ENCODE data around the gene C6orf118.

C6orf118 gene

DNA sequence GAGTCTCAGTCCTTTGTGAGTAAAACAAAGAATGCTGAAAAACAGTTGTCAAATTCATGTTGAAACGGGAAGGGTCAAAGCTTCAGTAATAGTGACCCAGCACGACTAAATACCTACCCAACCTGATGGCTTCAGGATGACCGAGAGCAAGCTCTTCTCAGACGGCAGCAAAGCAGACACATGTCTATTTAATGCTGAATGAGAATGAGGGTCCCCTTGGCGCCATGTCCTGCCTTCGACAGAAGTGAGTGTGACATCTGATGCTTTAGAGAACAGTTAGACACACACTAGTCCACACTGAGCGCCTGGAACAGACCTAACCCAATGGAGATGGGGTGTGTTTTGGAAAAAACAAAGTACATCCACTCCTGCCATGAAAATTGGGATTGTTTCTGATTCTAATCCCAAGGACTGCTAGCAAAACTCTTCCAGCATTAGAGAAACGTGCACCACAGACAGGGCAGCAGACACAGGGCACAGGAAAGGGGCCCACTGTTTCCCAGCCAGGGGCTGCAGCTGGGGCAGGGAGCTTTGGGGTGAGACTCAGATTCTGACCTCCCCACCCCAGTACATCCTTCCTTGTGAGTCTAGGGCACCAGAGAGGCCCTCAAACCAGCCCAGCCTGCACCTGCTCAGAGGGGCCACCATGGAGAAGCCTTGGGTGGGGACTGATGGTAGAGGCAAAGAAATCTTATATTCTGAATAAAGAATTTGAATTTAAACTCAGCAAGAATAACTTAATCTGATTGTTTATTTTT lies 76.5 kb downstream of the C6orf118 start:
- Mint-ChIP-seq H3K4me1 (no peaks in the 10 kb centered on the region), H3K36me3 (ENCODE audit: insufficient read depth) (no peaks in the 10 kb centered on the region), H3K4me3 (no peak overlapping the region), H3K27me3 (no peaks in the 10 kb centered on the region), H3K27ac (ENCODE audit: low read depth) (no peak overlapping the region), H3K9me3 (peaks cover 23% of the 10 kb centered on the region)
- DNase-seq (ENCODE audit: low spot score in 2 of 2) (no peak), ATAC-seq (replicated peaks; ENCODE audit: extremely low read depth, poor library complexity, severe bottlenecking) (no peak)

DNA sequence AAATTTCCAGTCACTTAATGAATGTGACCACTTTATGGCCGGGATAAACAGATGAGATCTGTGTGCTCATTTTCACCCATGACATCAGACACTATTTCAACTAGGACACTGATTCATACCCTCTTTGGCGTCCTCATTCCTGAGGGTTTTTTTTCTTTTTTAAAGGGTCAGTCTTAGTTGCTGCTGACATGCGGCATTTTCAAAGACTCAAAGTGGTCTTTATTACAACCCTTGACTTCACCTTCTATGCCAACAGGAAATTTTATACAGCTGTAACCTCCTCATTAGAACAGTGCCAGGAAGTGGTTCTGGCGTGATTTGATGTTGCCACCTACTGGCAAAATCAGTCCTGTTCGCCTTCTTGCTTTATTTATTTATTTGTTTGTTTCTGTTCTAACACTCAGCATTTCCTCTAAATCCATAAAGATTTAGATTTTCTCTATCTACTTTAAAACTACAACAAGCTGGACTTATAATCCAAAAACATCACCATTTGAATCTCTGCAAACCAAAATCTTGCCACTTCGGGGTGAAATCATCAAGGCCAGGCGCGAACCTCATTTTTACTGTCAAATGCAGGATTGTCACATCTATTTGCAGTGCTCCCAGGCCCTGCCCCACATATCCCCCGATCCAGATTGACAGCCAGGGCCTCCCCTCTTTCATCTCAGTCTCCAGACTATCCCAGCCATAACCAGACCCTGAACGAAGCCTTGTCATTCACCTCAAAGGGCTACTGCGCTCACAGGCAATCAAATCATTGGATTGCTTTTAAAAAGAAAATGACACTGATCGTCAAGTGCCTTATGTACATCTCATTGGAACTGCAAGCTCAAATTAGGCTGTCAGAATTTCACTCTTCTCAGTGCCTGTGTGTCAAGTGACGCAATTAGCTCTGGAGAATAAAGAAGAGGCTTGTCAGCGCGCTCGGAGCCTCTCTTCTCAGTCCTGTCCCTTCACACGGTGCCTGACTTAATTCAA lies 77.5 kb downstream of the C6orf118 start:
- Mint-ChIP-seq H3K27me3 (no peaks in the 10 kb centered on the region), H3K9me3 (peaks cover 25% of the 10 kb centered on the region), H3K4me3 (no peak overlapping the region), H3K27ac (ENCODE audit: low read depth) (no peak overlapping the region), H3K4me1 (no peaks in the 10 kb centered on the region), H3K36me3 (ENCODE audit: insufficient read depth) (no peaks in the 10 kb centered on the region)
- no peak for ATAC-seq (replicated peaks; ENCODE audit: extremely low read depth, poor library complexity, severe bottlenecking)
- no peak for DNase-seq (ENCODE audit: low spot score in 2 of 2)

DNA sequence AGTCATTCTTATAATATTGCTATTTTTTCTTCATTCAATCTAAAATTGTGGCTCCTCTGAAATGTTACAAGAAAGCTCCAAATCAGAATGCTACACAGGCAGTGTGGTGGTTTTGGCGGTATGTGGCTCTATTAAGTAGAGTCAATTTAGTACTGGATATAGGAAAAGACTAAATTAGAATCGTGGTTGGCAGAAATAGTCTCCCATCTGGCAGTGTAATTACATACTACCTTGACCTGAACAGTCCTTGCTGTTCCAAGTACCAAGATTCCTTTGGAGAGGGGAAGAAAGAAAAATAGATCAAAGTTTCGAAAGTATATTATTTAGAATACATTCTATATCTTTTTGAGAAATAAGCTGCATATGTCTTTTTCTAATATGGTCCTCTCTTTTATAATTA lies 78.2 kb downstream of the C6orf118 start:
- Mint-ChIP-seq H3K27ac (ENCODE audit: low read depth) (no peak overlapping the region), H3K9me3 (peaks cover 25% of the 10 kb centered on the region), H3K27me3 (no peaks in the 10 kb centered on the region), H3K4me1 (no peaks in the 10 kb centered on the region), H3K36me3 (ENCODE audit: insufficient read depth) (no peaks in the 10 kb centered on the region), H3K4me3 (no peak overlapping the region)
- no peak for ATAC-seq (replicated peaks; ENCODE audit: extremely low read depth, poor library complexity, severe bottlenecking)
- no peak for DNase-seq (ENCODE audit: low spot score in 2 of 2)
